ENCODE results near the gene GAMT. TPM values are rescaled to one million over a fixed set of nuclear protein-coding genes. Genes with fewer than 3 reads are reported as not detected.

Gene GAMT
- total RNA-seq, 1 donor from 2014 or later: 29.2 TPM

GRCh38 chr19:1432507-1432887 is 31.2 kb upstream of the GAMT start:
- no peak for DNase-seq (ENCODE audit: low read depth)
- no peak for TF ChIP-seq CTCF (conservative IDR thresholded peaks at IDR 0.05; ENCODE audit: low read depth, low read length)
- no peak overlapping the region for H3K4me3 ChIP-seq (ENCODE audit: low read depth, low read length)

GRCh38 chr19:1431759-1432506 is 30.6 kb upstream of the GAMT start:
- no peak overlapping the region for H3K4me3 ChIP-seq (ENCODE audit: low read depth, low read length)
- DNase-seq (ENCODE audit: low read depth): no peak
- TF ChIP-seq CTCF (conservative IDR thresholded peaks at IDR 0.05; ENCODE audit: low read depth, low read length): no peak

GRCh38 chr19:1430246-1430645 is 28.9 kb upstream of the GAMT start:
- DNase-seq (ENCODE audit: low read depth): no peak
- H3K4me3 ChIP-seq (ENCODE audit: low read depth, low read length): no peak overlapping the region
- no peak for TF ChIP-seq CTCF (conservative IDR thresholded peaks at IDR 0.05; ENCODE audit: low read depth, low read length)

GRCh38 chr19:1429750-1430149 is 28.4 kb upstream of the GAMT start:
- H3K4me3 ChIP-seq (ENCODE audit: low read depth, low read length): no peak overlapping the region
- no peak for DNase-seq (ENCODE audit: low read depth)
- TF ChIP-seq CTCF (conservative IDR thresholded peaks at IDR 0.05; ENCODE audit: low read depth, low read length): no peak

GRCh38 chr19:1428738-1429391 is 27.5 kb upstream of the GAMT start:
- no peak for DNase-seq (ENCODE audit: low read depth)
- TF ChIP-seq CTCF (conservative IDR thresholded peaks at IDR 0.05; ENCODE audit: low read depth, low read length): no peak
- no peak overlapping the region for H3K4me3 ChIP-seq (ENCODE audit: low read depth, low read length)

- no peak for TF ChIP-seq CTCF (conservative IDR thresholded peaks at IDR 0.05; ENCODE audit: low read depth, low read length)
- H3K4me3 ChIP-seq (ENCODE audit: low read depth, low read length): no peak overlapping the region
Measured at GRCh38 chr19:1427221-1427920, 26.0 kb upstream of the GAMT start.

More at GRCh38 chr19:1427221-1427920, 26.0 kb upstream of the GAMT start:
- DNase-seq (ENCODE audit: low read depth): no peak

Measured in epithelial cell of proximal tubule (primary cell).